D341Med (cell line): ENCODE measurements around the gene CCL1.

Experiments used
- DNase-seq: peaks from one replicate; pipeline ENCODE4 v3.0.0; 2012; ENCODE audit warnings: low spot score

Gene CCL1

GRCh38 chr17:34383216-34383615, 20.2 kb upstream of the CCL1 start:
- DNase-seq = no peak

DNA sequence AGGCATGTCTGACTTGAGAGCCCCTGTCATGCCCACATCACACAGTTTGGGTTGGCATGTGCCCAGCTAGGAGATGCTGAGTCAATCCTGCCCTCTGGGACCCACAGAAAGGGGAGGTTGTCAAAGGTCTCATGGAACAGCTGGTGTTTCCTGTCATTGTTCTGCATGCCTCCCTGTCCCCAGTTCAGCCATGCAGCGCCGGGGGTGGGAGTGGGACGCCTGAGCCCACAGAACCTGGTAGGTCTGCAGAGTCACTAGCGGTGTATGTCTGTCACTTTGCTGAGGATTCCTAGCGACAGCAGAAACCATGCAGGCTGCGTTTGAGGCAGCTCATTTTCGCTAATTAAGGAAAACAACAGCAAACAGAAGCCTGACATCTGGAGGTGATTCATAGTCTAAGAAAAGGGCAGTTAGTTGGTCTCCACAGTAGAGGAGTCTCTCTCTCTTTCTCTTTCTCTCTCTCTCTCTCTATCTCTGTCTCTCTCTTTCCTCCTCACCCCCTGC, 19.6 kb upstream of the CCL1 start:
- no peak for DNase-seq

- DNase-seq = no peak
These were observed 16.8 kb upstream of the CCL1 start for GRCh38 chr17:34379868-34380267.

DNA sequence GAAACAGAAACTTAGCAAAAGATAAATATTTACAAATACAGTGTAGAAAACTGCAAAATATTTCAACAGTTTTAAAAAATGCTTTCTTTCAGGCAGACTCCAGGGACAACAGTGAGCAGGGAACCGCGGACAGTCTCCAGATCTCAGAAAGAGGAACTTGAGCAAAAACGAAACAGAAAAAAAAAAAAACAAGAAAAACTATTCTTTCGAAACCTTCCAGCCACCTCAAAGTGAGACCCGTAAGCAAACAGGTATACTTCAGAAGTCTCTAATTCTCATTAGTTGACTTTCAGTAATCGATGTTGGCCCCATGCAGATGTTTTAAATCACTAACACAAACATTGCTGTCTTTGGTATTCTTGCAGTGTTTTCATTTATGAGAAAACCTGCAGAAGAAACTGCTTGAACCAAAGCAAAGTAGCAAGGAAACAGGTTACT, 15.7 kb upstream of the CCL1 start:
- DNase-seq = no peak

DNA sequence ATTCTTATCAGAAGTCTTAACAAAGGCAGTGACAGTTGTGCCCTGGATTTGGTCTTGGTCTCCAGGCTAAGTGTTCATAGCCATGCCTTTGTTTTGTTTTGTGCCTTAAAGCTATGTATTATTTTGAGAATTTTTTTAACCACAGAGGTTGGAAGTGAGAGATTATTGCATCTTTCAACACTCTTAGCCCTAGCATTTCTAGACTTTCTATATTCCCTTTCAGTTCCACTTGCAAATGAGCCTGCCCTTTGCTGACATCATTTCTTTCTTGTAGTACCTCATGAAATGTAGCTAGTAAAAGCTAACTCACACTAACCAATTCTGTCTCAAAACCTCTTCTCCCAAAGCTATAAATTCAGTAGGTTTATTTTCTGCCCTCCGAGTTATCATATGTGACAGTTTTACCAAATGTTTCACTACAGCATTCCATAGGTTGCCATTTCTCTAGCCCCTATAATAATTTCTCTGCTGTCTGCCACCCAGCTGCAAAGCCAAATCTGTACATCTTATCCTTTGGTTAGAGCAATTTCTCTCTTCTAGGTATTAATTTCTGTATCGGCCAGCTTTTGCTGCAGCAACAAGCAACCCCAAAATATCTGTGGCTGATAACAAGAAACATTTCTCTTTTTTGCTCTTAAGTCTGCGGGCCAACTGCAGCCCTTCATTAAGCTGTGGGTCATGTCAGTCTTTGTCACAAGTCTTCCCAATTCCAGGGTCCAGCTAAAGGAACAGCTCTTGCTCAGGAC, 14.2 kb upstream of the CCL1 start:
- no peak for DNase-seq

DNA sequence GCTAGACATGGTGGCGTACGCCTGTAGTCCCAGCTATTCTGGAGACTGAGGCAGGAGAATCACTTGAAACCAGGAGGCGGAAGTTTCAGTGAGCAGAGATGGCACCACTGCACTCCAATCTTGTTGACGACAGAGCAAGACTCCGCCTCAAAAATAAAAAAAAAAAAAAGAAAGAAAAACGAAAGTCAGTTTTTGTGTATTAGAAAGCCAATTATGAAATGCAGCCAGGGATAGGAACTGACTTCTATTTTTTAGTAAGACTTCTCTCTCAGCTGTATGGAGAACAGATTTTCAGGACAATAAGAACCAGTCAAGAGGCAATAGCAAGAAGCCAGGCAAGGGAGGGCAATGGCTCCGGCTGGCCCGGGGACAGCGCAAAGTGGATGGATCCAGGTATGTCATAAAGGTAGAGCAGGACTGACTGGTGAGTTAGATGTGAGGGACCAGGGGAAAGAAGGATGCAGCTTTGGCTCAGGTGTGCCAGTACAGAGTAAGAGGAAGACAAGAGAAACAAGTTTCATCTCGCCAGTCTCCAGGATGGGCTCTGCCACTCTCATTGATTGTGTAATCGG, 12.5 kb upstream of the CCL1 start:
- DNase-seq = no peak

- no peak for DNase-seq
These were observed 11.4 kb upstream of the CCL1 start for GRCh38 chr17:34374457-34374856.

DNA sequence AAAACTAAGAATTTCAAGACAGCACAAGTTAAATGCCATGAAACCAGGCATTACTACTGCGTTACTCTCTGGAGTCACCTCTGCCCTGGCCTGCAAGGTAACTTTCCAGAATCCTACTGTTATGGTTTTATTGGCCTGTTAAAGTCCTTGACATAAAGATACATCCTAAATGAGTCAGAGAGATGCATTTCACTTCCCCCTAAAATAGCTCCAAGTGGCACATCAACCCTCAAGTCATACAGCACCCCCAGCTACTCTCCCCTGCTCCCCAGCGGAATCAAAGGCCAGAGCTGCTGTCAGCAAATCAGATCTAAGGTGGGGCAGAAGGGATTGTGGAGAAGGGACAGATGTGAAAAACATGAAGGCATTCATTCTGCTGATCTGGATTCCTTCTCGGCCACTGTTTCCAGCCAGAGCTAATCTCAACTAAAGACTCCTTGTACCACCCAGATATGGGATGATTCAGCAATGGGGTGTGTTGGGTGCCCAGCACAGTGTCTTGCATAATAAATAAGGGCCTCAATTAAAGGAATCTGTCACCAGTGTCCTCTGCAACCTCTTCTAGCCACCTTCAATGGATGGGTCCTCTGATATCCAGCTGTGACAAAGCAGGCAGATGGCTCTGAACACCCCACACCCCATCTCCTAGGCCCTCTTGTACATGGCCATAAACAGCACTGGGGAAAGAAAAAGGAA, 8.5 kb upstream of the CCL1 start:
- DNase-seq = no peak

DNA sequence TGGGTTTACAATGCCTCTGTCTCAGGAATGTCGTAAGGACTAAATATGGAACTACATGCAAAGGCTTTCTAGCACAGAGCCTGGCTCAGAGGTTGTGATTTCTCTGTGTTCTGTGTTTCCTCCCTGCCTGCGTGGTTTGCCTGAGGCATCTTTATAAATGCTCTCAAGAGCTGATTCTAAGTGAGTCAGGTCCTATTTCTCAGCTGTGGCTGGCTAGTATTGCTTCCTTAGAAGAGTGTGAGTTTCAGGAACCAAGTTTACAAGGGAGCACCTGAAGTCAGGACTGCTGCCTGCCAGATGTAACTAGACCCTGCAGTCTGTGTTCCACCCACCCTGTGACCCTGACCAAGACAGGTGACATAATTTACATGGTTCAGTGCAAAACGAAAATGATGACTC, 8.0 kb upstream of the CCL1 start:
- DNase-seq = no peak

DNA sequence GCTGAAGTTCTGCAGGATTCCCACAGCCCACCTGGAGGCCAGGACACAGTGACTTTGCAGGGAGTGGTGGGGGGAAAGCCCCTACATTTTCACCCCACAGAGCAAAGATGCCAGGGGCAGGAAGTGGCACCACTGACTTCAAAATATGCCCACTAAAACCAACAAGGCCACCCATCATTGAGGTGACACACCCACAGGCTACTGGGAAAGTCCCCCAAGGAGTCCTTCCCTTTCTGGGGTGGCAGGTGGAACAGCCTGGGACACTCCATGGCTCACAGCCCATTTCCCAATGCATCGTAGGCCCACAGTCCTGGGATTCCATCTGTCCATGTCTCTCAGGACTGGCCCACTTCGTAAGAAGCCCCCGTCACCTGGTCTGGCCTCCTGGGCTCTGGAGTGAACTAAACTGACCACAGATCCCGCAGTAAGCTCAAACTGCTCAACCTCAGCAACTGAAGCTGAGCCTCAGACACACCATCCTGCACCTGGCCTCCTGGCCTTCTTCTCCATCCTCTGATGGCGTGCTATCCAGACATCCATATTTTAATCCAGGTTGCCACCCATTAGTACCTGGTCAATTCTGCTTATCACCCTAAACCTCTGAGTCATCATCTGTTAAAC, 7.5 kb upstream of the CCL1 start:
- no peak for DNase-seq

GRCh38 chr17:34369571-34369970, 6.5 kb upstream of the CCL1 start:
- no peak for DNase-seq

- no peak for DNase-seq
These were observed 6.0 kb upstream of the CCL1 start for GRCh38 chr17:34368946-34369500.

GRCh38 chr17:34368196-34368945, 5.3 kb upstream of the CCL1 start:
- DNase-seq = no peak

DNA sequence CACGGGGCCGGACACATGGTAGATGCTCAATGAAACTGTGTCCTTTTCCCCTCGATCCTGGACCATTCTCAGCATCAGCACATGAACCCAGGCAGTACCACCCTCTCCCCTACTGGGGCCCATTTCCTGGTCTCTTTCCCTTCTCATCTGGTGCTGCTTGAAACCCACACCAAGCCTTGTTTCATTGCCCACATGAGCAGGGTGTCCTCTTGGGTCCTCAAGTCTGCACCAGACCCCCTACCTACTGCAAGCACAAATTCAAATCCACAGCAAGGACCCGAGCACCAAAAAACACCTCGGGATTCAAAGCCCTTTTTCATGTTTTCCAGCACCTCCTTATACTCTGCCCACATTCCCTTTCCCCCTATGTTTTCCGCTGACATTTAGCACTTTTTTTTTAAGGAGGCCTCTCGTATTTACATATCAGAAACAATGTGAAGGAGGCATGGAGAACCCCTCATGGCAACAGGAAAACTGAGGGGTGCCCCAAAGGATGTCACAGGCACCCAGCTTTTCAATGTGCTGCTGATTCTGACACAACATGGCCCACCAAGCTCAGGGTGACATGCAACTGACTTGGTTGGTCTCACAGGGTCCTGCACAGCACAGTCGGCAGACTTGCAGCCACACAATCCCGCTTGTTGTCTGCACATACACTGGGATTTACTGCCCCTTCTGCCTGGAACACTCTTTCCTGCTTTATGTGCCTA, 4.6 kb upstream of the CCL1 start:
- no peak for DNase-seq

GRCh38 chr17:34366529-34367107, 3.6 kb upstream of the CCL1 start:
- DNase-seq = peak; percentile 12

- DNase-seq = peak; percentile 5
These were observed 3.0 kb upstream of the CCL1 start for GRCh38 chr17:34366010-34366409.

DNA sequence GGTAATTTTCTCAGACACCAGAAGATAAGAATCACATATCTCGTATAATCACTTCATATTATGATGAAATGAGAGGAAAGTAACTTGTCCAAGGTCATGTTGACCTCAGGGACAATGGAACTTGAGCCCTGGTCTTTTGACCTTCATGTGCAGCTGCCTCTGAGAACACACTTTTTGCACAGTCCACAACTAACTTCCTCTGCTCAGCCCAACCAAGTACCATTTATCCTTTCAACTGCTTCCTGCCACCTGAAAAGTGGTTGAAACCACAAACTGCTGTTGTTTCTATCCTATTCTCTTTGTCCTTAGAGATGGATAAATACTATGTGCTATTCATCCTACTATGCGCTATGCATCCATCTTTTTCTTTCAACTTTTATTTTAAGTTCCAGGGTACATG, 2.3 kb upstream of the CCL1 start:
- peak; percentile 1 for DNase-seq

DNA sequence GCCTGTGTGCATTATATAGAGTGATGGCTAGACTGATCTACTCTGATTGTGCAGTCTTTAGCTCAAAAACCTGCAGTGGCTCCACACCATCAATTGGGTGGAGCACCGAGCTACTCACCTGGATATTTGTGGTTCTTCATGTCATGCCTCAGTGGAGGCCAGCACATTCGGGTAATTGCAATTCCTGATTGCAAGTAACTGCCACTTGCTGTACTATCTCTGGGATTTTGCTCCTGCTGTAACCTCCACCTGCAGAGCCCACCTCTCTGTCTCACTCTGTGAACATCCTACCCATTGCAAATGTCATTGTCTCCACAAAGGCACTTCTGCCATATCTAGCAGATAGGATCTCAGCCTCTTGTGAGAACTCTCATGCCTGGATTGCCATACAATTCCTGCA, 1.7 kb upstream of the CCL1 start:
- DNase-seq = peak; percentile 2

- DNase-seq = peak; percentile 93
These were observed 1.5 kb downstream of the CCL1 start for GRCh38 chr17:34361478-34362061.

DNA sequence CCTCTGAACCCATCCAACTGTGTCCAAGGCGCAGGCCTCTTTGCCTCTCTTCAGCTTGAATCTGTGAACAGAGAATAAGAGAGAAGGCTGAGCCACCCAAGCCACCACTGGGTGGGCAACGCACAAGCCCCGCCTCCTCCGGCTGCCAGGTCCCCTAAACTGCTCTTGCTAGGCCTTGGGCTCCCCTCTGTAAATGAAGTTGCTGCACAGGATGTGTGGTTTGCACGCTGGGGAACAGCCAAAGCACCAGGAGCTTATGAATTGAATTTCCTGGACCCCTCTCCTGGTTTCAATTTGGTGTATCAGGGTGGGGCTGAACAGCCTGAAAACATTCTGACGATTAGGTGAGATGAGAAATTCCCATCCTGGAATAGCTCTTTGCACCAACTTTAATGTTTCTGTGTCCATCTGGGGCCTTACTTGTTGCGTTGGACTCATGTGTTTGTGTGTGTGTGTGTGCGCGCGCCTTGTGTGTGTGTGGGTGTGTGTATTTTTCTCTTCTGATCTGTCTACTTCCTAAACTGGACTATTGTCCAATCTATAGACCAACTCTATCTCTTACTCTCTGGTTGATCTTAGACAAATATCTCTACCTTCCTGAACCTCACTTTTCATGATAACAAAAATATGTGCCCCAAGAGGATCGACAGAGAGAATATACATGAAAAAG, 2.3 kb downstream of the CCL1 start:
- no peak for DNase-seq
